Mammary epithelial cell (primary cell): ENCODE measurements around the gene TAMM41.

Experiments used
- CTCF ChIP-seq, 2 donors: IDR thresholded peaks in 1 of 2; conservative IDR thresholded peaks in 1 of 2; 2 replicates each; pipeline ENCODE4 v1.5.1; 2011 to 2012; ENCODE audit warnings: inconsistent platforms in 2 of 2, low read length in 2 of 2, mild to moderate bottlenecking in 2 of 2, control low read depth in 1 of 2, low read depth in 1 of 2; ENCODE audit not compliant: insufficient read depth in 1 of 2; ENCODE audit errors: extremely low read depth in 1 of 2
- EZH2 ChIP-seq: IDR thresholded peaks from 2 replicates; pipeline ENCODE4 v1.6.1; 2012; ENCODE audit warnings: low read length, inconsistent platforms, borderline replicate concordance

GRCh38 chr3:11815111-11815510 lies 31.6 kb downstream of the TAMM41 start:
- TF ChIP-seq EZH2 (no peak), CTCF (conservative IDR thresholded peaks at IDR 0.05 in 1 of 2, IDR thresholded peaks at IDR 0.05 in 1 of 2; ENCODE audit: extremely low read depth in 1 of 2, insufficient read depth in 1 of 2, low read depth in 1 of 2, low read length in 2 of 2) (no peak)
